Measurements from ENCODE around the gene METTL15.
"Not testable (repeated sequence)": the region's sequence is repeated elsewhere in the genome, so short reads cannot be mapped to it uniquely, and the experiment has no call there.

Gene METTL15

DNA sequence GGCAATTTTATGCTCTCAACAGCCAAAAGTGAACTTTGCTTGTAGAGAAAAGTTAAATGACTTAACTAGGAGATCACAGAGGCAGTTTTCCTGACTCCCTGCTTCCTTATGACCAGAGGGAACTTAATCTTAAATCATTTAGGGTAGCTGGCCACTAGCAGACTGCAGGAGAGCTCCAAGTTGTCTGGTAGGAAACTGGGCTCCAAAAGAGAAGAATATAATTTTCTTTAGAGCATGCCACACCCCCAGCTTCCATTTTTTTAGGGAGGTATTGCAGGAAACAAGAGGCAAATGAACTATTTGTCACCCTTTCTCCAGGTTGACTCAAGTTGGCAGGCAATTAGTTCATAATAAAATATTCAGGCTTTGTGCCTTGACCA lies 2.6 kb downstream of the METTL15 start:
- peak overlapping the region; percentile 75 to 96 for H3K4me3 ChIP-seq (ENCODE audit: low read depth in 1 of 2, low read length in 2 of 2)

DNA sequence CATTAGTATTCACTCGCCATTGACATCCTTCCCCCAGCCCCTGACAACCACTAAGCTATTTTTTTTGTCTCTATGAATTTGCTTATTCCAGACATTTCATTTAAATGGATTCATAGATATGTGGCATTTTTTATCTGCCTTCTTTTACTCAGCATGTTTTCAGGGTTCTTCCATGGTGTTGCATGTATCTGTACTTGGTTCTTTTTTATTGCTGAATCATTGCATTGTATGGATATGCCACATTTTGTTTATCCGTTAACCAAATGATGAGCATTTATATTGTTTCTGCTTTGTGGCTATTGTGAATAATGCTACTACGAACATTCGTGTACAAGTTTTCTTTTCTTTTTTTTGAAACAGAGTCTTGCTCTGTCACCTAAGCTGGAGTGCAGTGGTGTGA lies 5.9 kb downstream of the METTL15 start:
- H3K4me3 ChIP-seq (ENCODE audit: low read depth in 1 of 2, low read length in 2 of 2) = no peak overlapping the region
- no peak overlapping the region for H3K27ac ChIP-seq (ENCODE audit: low read length)
- peaks cover 8 to 33% of the 10 kb centered on the region in 2 donors for H3K4me1 ChIP-seq (ENCODE audit: control insufficient read depth in 1 of 2, insufficient read depth in 2 of 2, low read length in 2 of 2)
- peaks cover 0 to 18% of the 10 kb centered on the region in 2 donors for H3K36me3 ChIP-seq (ENCODE audit: control insufficient read depth in 1 of 2, insufficient read depth in 2 of 2, low read length in 2 of 2)
- no peaks in the 10 kb centered on the region for H3K9me3 ChIP-seq (ENCODE audit: control insufficient read depth in 1 of 2, low read length in 2 of 2)
- no peaks in the 10 kb centered on the region for H3K27me3 ChIP-seq (ENCODE audit: low read depth, low read length)

More for the DNA sequence above, 2.6 kb downstream of the METTL15 start:
- Histone ChIP-seq H3K36me3 (ENCODE audit: control insufficient read depth in 1 of 2, insufficient read depth in 2 of 2, low read length in 2 of 2) (peaks cover 0 to 27% of the 10 kb centered on the region in 2 donors), H3K9me3 (ENCODE audit: control insufficient read depth in 1 of 2, low read length in 2 of 2) (no peaks in the 10 kb centered on the region), H3K27ac (ENCODE audit: low read length) (peak overlapping the region; percentile 95), H3K4me1 (ENCODE audit: control insufficient read depth in 1 of 2, insufficient read depth in 2 of 2, low read length in 2 of 2) (peaks cover 13 to 43% of the 10 kb centered on the region in 2 donors), H3K27me3 (ENCODE audit: low read depth, low read length) (no peaks in the 10 kb centered on the region)

DNA sequence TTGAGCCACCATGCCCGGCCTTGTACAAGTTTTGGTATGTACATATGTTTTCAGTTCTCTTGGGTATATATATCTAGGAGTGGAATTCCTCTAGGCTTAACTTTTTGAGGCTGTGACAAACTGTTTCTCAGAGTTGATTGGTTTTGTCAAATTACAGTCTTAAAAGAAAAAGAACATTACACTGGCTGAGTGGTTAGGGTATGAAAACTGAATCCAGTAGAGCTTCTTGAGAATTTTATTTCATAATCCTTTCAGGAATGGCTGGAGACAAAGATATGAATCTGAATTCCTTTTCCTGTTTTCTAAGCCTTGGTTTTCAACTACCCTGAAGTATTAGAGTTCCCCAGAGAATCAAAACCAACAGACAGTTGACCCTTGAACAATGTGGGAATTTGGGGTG lies 6.5 kb downstream of the METTL15 start:
- H3K27ac ChIP-seq (ENCODE audit: low read length) = no peak overlapping the region
- H3K9me3 ChIP-seq (ENCODE audit: control insufficient read depth in 1 of 2, low read length in 2 of 2) = no peaks in the 10 kb centered on the region
- H3K4me1 ChIP-seq (ENCODE audit: control insufficient read depth in 1 of 2, insufficient read depth in 2 of 2, low read length in 2 of 2) = peaks cover 2 to 27% of the 10 kb centered on the region in 2 donors
- no peaks in the 10 kb centered on the region for H3K27me3 ChIP-seq (ENCODE audit: low read depth, low read length)
- no peak overlapping the region for H3K4me3 ChIP-seq (ENCODE audit: low read depth in 1 of 2, low read length in 2 of 2)
- H3K36me3 ChIP-seq (ENCODE audit: control insufficient read depth in 1 of 2, insufficient read depth in 2 of 2, low read length in 2 of 2) = peaks cover 0 to 18% of the 10 kb centered on the region in 2 donors

DNA sequence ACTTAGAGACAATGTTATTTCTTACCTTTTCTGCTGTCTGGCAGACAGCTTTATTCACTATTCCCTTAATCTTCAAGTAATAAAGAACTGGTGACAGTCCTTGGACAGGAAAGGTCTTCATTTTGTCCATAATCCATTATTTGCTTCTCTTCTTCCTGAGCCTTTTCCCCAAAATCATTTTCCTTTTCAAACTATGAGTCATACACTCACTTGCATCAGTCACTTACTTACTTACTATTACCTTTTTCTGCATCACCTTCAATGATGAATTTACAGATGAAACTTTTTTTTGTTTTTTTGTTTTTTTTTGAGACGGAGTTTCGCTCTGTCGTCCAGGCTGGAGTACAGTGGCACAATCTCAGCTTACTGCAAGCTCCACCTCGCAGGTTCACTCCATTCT lies 9.5 kb downstream of the METTL15 start:
- Histone ChIP-seq H3K4me3 (ENCODE audit: low read depth in 1 of 2, low read length in 2 of 2) (no peak overlapping the region), H3K9me3 (ENCODE audit: control insufficient read depth in 1 of 2, low read length in 2 of 2) (no peaks in the 10 kb centered on the region), H3K36me3 (ENCODE audit: control insufficient read depth in 1 of 2, insufficient read depth in 2 of 2, low read length in 2 of 2) (peaks cover 0 to 12% of the 10 kb centered on the region in 2 donors), H3K27me3 (ENCODE audit: low read depth, low read length) (no peaks in the 10 kb centered on the region), H3K27ac (ENCODE audit: low read length) (no peak overlapping the region), H3K4me1 (ENCODE audit: control insufficient read depth in 1 of 2, insufficient read depth in 2 of 2, low read length in 2 of 2) (peaks cover 0 to 4% of the 10 kb centered on the region in 2 donors)

DNA sequence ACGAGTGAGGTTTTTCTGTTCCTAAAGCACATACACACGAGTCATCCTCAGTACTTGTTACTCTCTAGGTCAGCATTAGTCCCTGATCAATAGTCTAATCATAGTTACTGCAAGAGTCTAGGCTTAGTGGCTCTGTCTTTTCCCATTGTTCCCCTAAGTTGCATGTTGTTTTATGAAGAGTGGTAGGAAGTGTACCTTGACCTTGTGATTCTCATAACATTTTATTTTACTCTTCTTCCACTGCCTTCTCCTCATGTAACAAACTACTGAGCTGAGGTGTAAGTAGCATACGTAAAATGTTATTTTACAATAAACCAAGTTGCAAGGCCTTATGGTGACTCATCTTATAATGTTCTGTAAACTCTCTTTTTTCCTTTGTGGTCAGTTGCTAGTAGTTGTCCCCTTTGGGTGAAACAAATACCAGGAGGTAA lies 15.0 kb downstream of the METTL15 start:
- H3K27ac ChIP-seq (ENCODE audit: low read length) = no peak overlapping the region
- H3K36me3 ChIP-seq (ENCODE audit: control insufficient read depth in 1 of 2, insufficient read depth in 2 of 2, low read length in 2 of 2) = peaks cover 0 to 5% of the 10 kb centered on the region in 2 donors
- no peaks in the 10 kb centered on the region for H3K9me3 ChIP-seq (ENCODE audit: control insufficient read depth in 1 of 2, low read length in 2 of 2)
- H3K4me3 ChIP-seq (ENCODE audit: low read depth in 1 of 2, low read length in 2 of 2) = no peak overlapping the region
- H3K27me3 ChIP-seq (ENCODE audit: low read depth, low read length) = no peaks in the 10 kb centered on the region
- H3K4me1 ChIP-seq (ENCODE audit: control insufficient read depth in 1 of 2, insufficient read depth in 2 of 2, low read length in 2 of 2) = peaks cover 0 to 2% of the 10 kb centered on the region in 2 donors

- H3K9me3 ChIP-seq (ENCODE audit: control insufficient read depth in 1 of 2, low read length in 2 of 2) = no peaks in the 10 kb centered on the region
- no peaks in the 10 kb centered on the region for H3K4me1 ChIP-seq (ENCODE audit: control insufficient read depth in 1 of 2, insufficient read depth in 2 of 2, low read length in 2 of 2)
- H3K36me3 ChIP-seq (ENCODE audit: control insufficient read depth in 1 of 2, insufficient read depth in 2 of 2, low read length in 2 of 2) = peaks cover 3 to 7% of the 10 kb centered on the region in 2 donors
- no peaks in the 10 kb centered on the region for H3K27me3 ChIP-seq (ENCODE audit: low read depth, low read length)
- no peak overlapping the region for H3K4me3 ChIP-seq (ENCODE audit: low read depth in 1 of 2, low read length in 2 of 2)
- H3K27ac ChIP-seq (ENCODE audit: low read length) = no peak overlapping the region
These were observed 24.4 kb downstream of the METTL15 start for GRCh38 chr11:28132548-28132947.

- Histone ChIP-seq H3K4me3 (ENCODE audit: low read depth in 1 of 2, low read length in 2 of 2) (no peak overlapping the region), H3K4me1 (ENCODE audit: control insufficient read depth in 1 of 2, insufficient read depth in 2 of 2, low read length in 2 of 2) (no peaks in the 10 kb centered on the region), H3K36me3 (ENCODE audit: control insufficient read depth in 1 of 2, insufficient read depth in 2 of 2, low read length in 2 of 2) (peaks cover 3 to 7% of the 10 kb centered on the region in 2 donors), H3K9me3 (ENCODE audit: control insufficient read depth in 1 of 2, low read length in 2 of 2) (no peaks in the 10 kb centered on the region), H3K27me3 (ENCODE audit: low read depth, low read length) (no peaks in the 10 kb centered on the region), H3K27ac (ENCODE audit: low read length) (no peak overlapping the region)
These were observed 25.0 kb downstream of the METTL15 start for GRCh38 chr11:28133146-28133545.

DNA sequence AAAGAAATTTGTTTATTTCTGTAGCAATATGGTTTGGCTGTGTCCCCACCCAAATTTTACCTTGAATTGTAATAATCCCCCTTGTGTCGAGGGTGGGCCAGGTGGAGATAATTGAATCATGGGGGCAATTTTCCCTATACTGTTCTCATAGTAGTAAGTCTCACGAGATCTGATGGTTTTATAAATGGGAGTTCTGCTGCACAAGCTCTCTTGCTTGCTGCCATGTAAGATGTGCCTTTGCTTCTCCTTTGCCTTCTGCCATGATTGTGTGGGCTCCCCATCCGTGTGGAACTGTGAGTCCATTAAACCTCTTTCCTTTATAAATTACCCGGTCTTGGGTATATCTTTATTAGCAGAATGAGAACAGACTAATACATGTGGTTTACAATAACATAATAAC lies 28.0 kb downstream of the METTL15 start:
- H3K27me3 ChIP-seq (ENCODE audit: low read depth, low read length); H3K4me3 ChIP-seq (ENCODE audit: low read depth in 1 of 2, low read length in 2 of 2); H3K4me1 ChIP-seq (ENCODE audit: control insufficient read depth in 1 of 2, insufficient read depth in 2 of 2, low read length in 2 of 2); H3K27ac ChIP-seq (ENCODE audit: low read length): not testable (repeated sequence)
- H3K9me3 ChIP-seq (ENCODE audit: control insufficient read depth in 1 of 2, low read length in 2 of 2) = peaks cover 5 to 13% of the 10 kb centered on the region in 2 donors
- H3K36me3 ChIP-seq (ENCODE audit: control insufficient read depth in 1 of 2, insufficient read depth in 2 of 2, low read length in 2 of 2) = peaks cover 3 to 14% of the 10 kb centered on the region in 2 donors

DNA sequence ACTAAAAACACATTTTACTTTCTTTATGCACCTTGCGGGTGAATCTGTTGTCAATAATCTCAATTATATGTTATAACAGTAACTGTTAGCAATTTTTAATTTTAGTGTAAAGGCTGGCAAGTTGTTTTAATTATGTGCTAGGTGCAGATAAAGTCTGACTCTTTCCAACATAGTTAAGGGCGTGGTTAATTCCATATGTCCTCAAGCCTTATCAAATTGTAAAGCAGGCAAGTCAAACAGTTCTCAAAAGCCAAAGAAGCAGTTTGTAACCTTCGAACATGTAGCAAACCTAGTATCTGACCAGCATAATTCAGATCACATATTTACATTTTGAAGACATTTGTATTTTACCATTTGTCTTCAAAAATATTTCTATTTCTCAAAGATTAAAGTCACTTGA lies 29.2 kb downstream of the METTL15 start:
- Histone ChIP-seq H3K4me3 (ENCODE audit: low read depth in 1 of 2, low read length in 2 of 2) (no peak overlapping the region), H3K9me3 (ENCODE audit: control insufficient read depth in 1 of 2, low read length in 2 of 2) (peaks cover 5 to 13% of the 10 kb centered on the region in 2 donors), H3K27me3 (ENCODE audit: low read depth, low read length) (no peaks in the 10 kb centered on the region), H3K4me1 (ENCODE audit: control insufficient read depth in 1 of 2, insufficient read depth in 2 of 2, low read length in 2 of 2) (no peaks in the 10 kb centered on the region), H3K36me3 (ENCODE audit: control insufficient read depth in 1 of 2, insufficient read depth in 2 of 2, low read length in 2 of 2) (peaks cover 3 to 14% of the 10 kb centered on the region in 2 donors), H3K27ac (ENCODE audit: low read length) (no peak overlapping the region)

DNA sequence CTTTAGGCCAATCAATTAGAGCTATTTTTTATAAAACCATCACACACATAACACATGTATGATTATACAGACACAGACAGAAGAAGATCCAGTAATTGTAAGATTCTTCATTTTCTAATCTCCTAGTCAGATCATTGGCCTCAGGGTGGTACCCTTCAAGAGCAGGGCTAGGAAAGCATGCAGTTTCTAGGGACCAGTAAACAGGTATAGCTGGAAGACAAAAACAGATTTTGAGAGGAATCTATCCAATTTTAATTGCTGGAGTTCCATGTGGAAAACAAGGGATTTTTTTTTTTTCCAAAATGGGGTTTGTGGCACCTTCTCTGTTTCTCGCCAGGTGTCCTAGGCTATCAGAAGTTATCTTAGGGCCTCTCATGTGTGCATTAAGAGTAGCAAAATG lies 29.6 kb downstream of the METTL15 start:
- Histone ChIP-seq H3K27me3 (ENCODE audit: low read depth, low read length) (no peaks in the 10 kb centered on the region), H3K4me3 (ENCODE audit: low read depth in 1 of 2, low read length in 2 of 2) (no peak overlapping the region), H3K9me3 (ENCODE audit: control insufficient read depth in 1 of 2, low read length in 2 of 2) (peaks cover 5 to 13% of the 10 kb centered on the region in 2 donors), H3K36me3 (ENCODE audit: control insufficient read depth in 1 of 2, insufficient read depth in 2 of 2, low read length in 2 of 2) (peaks cover 3 to 14% of the 10 kb centered on the region in 2 donors), H3K27ac (ENCODE audit: low read length) (no peak overlapping the region), H3K4me1 (ENCODE audit: control insufficient read depth in 1 of 2, insufficient read depth in 2 of 2, low read length in 2 of 2) (no peaks in the 10 kb centered on the region)

DNA sequence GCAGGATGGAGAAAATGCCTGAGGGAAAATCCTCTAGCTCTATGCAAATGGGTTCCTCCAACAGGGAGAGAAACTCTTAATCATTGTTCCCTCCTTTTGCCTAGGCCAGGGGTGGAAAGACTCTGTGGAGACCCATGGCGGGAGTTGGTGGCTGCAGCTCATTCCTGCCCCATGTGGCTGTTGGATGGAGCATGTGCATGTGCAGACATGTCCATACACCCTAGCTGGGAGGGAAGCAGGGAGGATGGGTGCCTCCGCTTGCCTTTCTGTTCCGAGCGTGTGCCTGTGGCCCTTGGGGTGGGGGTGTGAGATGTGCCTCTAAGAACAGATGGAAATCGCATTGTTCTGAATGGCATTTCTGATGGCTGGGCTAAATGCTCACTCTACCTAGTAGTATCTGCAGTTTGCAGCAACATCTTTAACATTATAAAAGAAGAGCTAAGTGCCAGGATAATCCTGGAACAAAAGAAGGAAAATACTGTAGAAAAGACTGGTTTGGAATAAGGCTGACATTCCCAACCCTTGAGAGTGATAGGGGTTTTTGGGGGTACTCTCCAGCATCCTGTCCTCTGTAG lies 31.7 kb downstream of the METTL15 start:
- H3K27me3 ChIP-seq (ENCODE audit: low read depth, low read length) = no peaks in the 10 kb centered on the region
- no peak overlapping the region for H3K27ac ChIP-seq (ENCODE audit: low read length)
- H3K4me1 ChIP-seq (ENCODE audit: control insufficient read depth in 1 of 2, insufficient read depth in 2 of 2, low read length in 2 of 2) = no peaks in the 10 kb centered on the region
- peak overlapping the region in 1 of 2 donors; percentile 36 for H3K4me3 ChIP-seq (ENCODE audit: low read depth in 1 of 2, low read length in 2 of 2)
- peaks cover 3 to 11% of the 10 kb centered on the region in 2 donors for H3K36me3 ChIP-seq (ENCODE audit: control insufficient read depth in 1 of 2, insufficient read depth in 2 of 2, low read length in 2 of 2)
- peaks cover 5 to 13% of the 10 kb centered on the region in 2 donors for H3K9me3 ChIP-seq (ENCODE audit: control insufficient read depth in 1 of 2, low read length in 2 of 2)

Measured in muscle layer of duodenum (tissue), 2 donors.